Hepatocyte (in vitro differentiated cells): ENCODE results near the gene PYGO1.

Experiments
- EZH2 ChIP-seq: fragments of 200-600 bp; sonication (generic); IDR thresholded peaks from 2 replicates; pipeline ENCODE4 v1.6.1; 2016; ENCODE audit warnings: antibody characterized with exemption, mild to moderate bottlenecking, borderline replicate concordance
- EZH2phosphoT487 ChIP-seq: fragments of 200-600 bp; sonication (generic); IDR thresholded peaks from one replicate; pipeline ENCODE4 v1.6.1; 2018; ENCODE audit warnings: antibody characterized with exemption, mild to moderate bottlenecking, low read depth, moderate library complexity; ENCODE audit not compliant: unreplicated experiment, severe bottlenecking
- TF ChIP-seq, protein P1 (sequence below): fragments of 200-600 bp; sonication (generic); IDR thresholded peaks from 2 replicates; pipeline ENCODE4 v1.5.1; 2016; ENCODE audit warnings: antibody characterized with exemption, mild to moderate bottlenecking; ENCODE audit not compliant: poor library complexity

DNA sequence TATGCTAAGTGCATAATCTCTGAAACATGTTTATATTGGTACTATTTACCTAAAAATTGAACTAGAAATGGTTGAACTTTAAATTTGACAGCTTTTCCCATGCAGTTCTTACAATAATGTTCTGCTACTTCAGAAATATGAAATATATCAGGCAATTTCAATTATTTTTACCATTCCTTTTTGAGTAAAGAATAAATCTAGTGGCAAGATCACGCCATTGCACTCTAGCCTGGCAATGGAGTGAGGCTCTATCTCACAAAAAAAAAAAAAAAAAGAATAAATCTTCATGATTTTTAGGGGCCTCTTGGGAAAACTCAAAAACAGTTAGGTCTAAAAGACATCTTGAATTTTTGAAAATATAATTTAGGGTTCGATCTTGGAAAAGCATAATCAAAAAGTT, 69.5 kb downstream of the PYGO1 start:
- TF ChIP-seq EZH2 (no peak), EZH2phosphoT487 (no peak)
- TF ChIP-seq, protein P1, sequence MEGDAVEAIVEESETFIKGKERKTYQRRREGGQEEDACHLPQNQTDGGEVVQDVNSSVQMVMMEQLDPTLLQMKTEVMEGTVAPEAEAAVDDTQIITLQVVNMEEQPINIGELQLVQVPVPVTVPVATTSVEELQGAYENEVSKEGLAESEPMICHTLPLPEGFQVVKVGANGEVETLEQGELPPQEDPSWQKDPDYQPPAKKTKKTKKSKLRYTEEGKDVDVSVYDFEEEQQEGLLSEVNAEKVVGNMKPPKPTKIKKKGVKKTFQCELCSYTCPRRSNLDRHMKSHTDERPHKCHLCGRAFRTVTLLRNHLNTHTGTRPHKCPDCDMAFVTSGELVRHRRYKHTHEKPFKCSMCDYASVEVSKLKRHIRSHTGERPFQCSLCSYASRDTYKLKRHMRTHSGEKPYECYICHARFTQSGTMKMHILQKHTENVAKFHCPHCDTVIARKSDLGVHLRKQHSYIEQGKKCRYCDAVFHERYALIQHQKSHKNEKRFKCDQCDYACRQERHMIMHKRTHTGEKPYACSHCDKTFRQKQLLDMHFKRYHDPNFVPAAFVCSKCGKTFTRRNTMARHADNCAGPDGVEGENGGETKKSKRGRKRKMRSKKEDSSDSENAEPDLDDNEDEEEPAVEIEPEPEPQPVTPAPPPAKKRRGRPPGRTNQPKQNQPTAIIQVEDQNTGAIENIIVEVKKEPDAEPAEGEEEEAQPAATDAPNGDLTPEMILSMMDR: peak; percentile 3
